SK-N-SH (cell line): Measurements from ENCODE around the gene SLC25A38. TPM values are rescaled to one million over a fixed set of nuclear protein-coding genes. Genes with fewer than 3 reads are reported as not detected.

ENCODE experiments used
- CTCF ChIA-PET: fragments of 300-600, 350-600 bp; formaldehyde crosslinking; extraction: SDS; loops from one replicate; lab custom pipeline; 2021; lab: Yijun Ruan, JAX
- POLR2A ChIA-PET: fragments of 350-600 bp; sonication (Branson Sonifier 250); formaldehyde crosslinking; extraction: SDS; loops from one replicate; lab custom pipeline; 2020; ENCODE audit warnings: antibody characterized with exemption, inconsistent platforms; lab: Yijun Ruan, JAX
- DNase-seq: peaks from one replicate; pipeline ENCODE4 v3.0.0; 2012
- H2AFZ ChIP-seq: fragments of 200-600 bp; sonication (generic); 2 replicates; pipeline ENCODE4 v1.8.1; 2016; ENCODE audit warnings: antibody characterized with exemption, mild to moderate bottlenecking, low read depth
- H3F3A ChIP-seq: fragments of 200-600 bp; sonication (generic); replicated peaks from 2 replicates; pipeline ENCODE3; 2016; ENCODE audit warnings: antibody characterized with exemption, mild to moderate bottlenecking; ENCODE audit not compliant: insufficient read depth
- H3K27ac ChIP-seq, 2 experiments: fragments of 200-500 bp in 1 of 2; fragments of 200-600 bp in 1 of 2; sonication (Bioruptor generic) in 1 of 2; sonication (generic), shearing (Covaris generic) in 1 of 2; 2 replicates each; pipeline versions ENCODE4 v1.5.1 to v1.6.1; 2014 to 2016; ENCODE audit warnings: low read depth in 2 of 2, inconsistent platforms in 1 of 2, low read length in 1 of 2, mild to moderate bottlenecking in 1 of 2, mixed read lengths in 1 of 2
- H3K27me3 ChIP-seq: fragments of 200-600 bp; sonication (generic), shearing (Covaris generic); 2 replicates; pipeline ENCODE4 v1.6.1; 2016; ENCODE audit warnings: mixed run types; ENCODE audit not compliant: insufficient read depth
- H3K36me3 ChIP-seq, 2 experiments: fragments of 200-500 bp in 1 of 2; fragments of 200-600 bp in 1 of 2; sonication (Bioruptor generic) in 1 of 2; sonication (generic) in 1 of 2; replicated peaks in 1 of 2; 2 replicates each; pipeline versions ENCODE3 to v1.5.1; 2014 to 2016; ENCODE audit warnings: low read length in 1 of 2, mild to moderate bottlenecking in 1 of 2; ENCODE audit not compliant: insufficient read depth in 2 of 2, control insufficient read depth in 1 of 2
- H3K4me1 ChIP-seq, 2 experiments: fragments of 200-500 bp in 1 of 2; fragments of 200-600 bp in 1 of 2; sonication (Bioruptor generic) in 1 of 2; sonication (generic), shearing (Covaris generic) in 1 of 2; 2 replicates each; pipeline versions ENCODE4 v1.5.1 to v1.6.1; 2014 to 2016; ENCODE audit warnings: low read depth in 1 of 2, low read length in 1 of 2, mixed run types in 1 of 2; ENCODE audit not compliant: insufficient read depth in 2 of 2, control insufficient read depth in 1 of 2
- H3K4me2 ChIP-seq: fragments of 200-600 bp; sonication (generic), shearing (Covaris generic); 2 replicates; pipeline ENCODE4 v1.6.1; 2017; ENCODE audit warnings: mixed run types
- H3K4me3 ChIP-seq, 2 experiments: fragments of 200-500 bp in 1 of 2; fragments of 200-600 bp in 1 of 2; sonication (Bioruptor generic) in 1 of 2; sonication (generic), shearing (Covaris generic) in 1 of 2; 2 replicates each; pipeline versions ENCODE4 v1.5.1 to v1.8.1; 2014 to 2016; ENCODE audit warnings: low read depth in 2 of 2, inconsistent platforms in 1 of 2, low read length in 1 of 2, mild to moderate bottlenecking in 1 of 2, mixed read lengths in 1 of 2, moderate library complexity in 1 of 2
- H3K79me2 ChIP-seq: fragments of 200-600 bp; sonication (generic); 2 replicates; pipeline ENCODE4 v1.8.1; 2017; ENCODE audit warnings: mild to moderate bottlenecking; ENCODE audit not compliant: insufficient read depth
- H3K9ac ChIP-seq: fragments of 200-600 bp; sonication (generic); 2 replicates; pipeline ENCODE4 v1.6.1; 2017; ENCODE audit warnings: mixed run types
- H3K9me2 ChIP-seq: fragments of 200-600 bp; sonication (generic); 2 replicates; pipeline ENCODE4 v1.6.1; 2017; ENCODE audit warnings: mixed run types
- H3K9me3 ChIP-seq: fragments of 200-600 bp; sonication (generic); 2 replicates; pipeline ENCODE4 v1.6.1; 2017; ENCODE audit warnings: mixed run types, mild to moderate bottlenecking, moderate library complexity
- H4K20me1 ChIP-seq: fragments of 200-600 bp; sonication (generic); 2 replicates; pipeline ENCODE4 v1.6.1; 2017; ENCODE audit warnings: mild to moderate bottlenecking, mixed run types; ENCODE audit not compliant: insufficient read depth
- CHD2 ChIP-seq: fragments of 150-350 bp; IDR thresholded peaks from 2 replicates; pipeline ENCODE4 v1.6.1; 2018; ENCODE audit warnings: low read length; ENCODE audit not compliant: partially characterized antibody
- CTCF ChIP-seq: fragments of 200-600 bp; sonication (generic); IDR thresholded peaks from 2 replicates; pipeline ENCODE4 v1.6.1; 2017; ENCODE audit warnings: antibody characterized with exemption, mild to moderate bottlenecking, moderate library complexity
- ELF1 ChIP-seq: IDR thresholded peaks from 2 replicates; pipeline ENCODE4 v1.4.0; 2012
- EZH2phosphoT487 ChIP-seq: fragments of 200-600 bp; sonication (generic); IDR thresholded peaks from 2 replicates; pipeline ENCODE4 v1.6.1; 2017; ENCODE audit warnings: low read depth, mixed run types, mild to moderate bottlenecking, antibody characterized with exemption, moderate library complexity, borderline replicate concordance
- FOSL2 ChIP-seq: IDR thresholded peaks from 2 replicates; pipeline ENCODE4 v1.4.0; 2012; ENCODE audit warnings: low read depth, mild to moderate bottlenecking, moderate library complexity, borderline replicate concordance
- FOXJ3 ChIP-seq: sonication (generic); formaldehyde crosslinking; IDR thresholded peaks from 2 replicates; pipeline ENCODE4 v1.5.1; 2020; ENCODE audit warnings: mild to moderate bottlenecking, missing genetic modification reagents
- FOXM1 ChIP-seq: IDR thresholded peaks from 2 replicates; pipeline ENCODE4 v1.4.0; 2012; ENCODE audit warnings: low read depth, mild to moderate bottlenecking
- GABPA ChIP-seq: IDR thresholded peaks from 2 replicates; pipeline ENCODE4 v1.4.0; 2012; ENCODE audit warnings: low read depth, mild to moderate bottlenecking
- IRF3 ChIP-seq: fragments of 150-350 bp; IDR thresholded peaks from 2 replicates; pipeline ENCODE4 v1.6.1; 2016; ENCODE audit warnings: mild to moderate bottlenecking, low read depth, low read length
- JUND ChIP-seq: IDR thresholded peaks from 2 replicates; pipeline ENCODE4 v1.4.0; 2012
- MAX ChIP-seq: IDR thresholded peaks from 2 replicates; pipeline ENCODE4 v1.4.0; 2012; ENCODE audit warnings: low read depth
- MXI1 ChIP-seq: IDR thresholded peaks from 2 replicates; pipeline ENCODE4 v1.6.1; 2012; ENCODE audit warnings: mild to moderate bottlenecking, low read depth, low read length, improper control_type of control experiment
- PBX3 ChIP-seq: IDR thresholded peaks from 2 replicates; pipeline ENCODE4; 2012
- POLR2AphosphoS5 ChIP-seq: IDR thresholded peaks from 2 replicates; pipeline ENCODE4 v1.6.1; 2012; ENCODE audit warnings: low read depth, low read length
- RCOR1 ChIP-seq: fragments of 150-350 bp; IDR thresholded peaks from 2 replicates; pipeline ENCODE4 v1.6.1; 2017; ENCODE audit warnings: antibody characterized with exemption, low read length
- REST ChIP-seq: IDR thresholded peaks from 2 replicates; pipeline ENCODE4 v1.6.1; 2012; ENCODE audit warnings: mild to moderate bottlenecking, low read depth, low read length, moderate library complexity
- SIN3A ChIP-seq: IDR thresholded peaks from 2 replicates; pipeline ENCODE4 v1.6.1; 2012; ENCODE audit warnings: low read depth, mild to moderate bottlenecking, low read length, moderate library complexity, borderline replicate concordance
- TCF12 ChIP-seq: IDR thresholded peaks from 2 replicates; pipeline ENCODE4 v1.4.0; 2012
- TEAD4 ChIP-seq: IDR thresholded peaks from 2 replicates; pipeline ENCODE4 v1.4.0; 2012; ENCODE audit warnings: mild to moderate bottlenecking, borderline replicate concordance; ENCODE audit not compliant: insufficient read depth
- USF1 ChIP-seq: IDR thresholded peaks from 2 replicates; pipeline ENCODE4 v1.4.0; 2012; ENCODE audit warnings: low read depth, borderline replicate concordance
- YY1 ChIP-seq: IDR thresholded peaks from 2 replicates; pipeline ENCODE4 v1.4.0; 2012; ENCODE audit warnings: low read depth, mild to moderate bottlenecking
- WGBS: methylation state at CpG from one replicate; pipeline ENCODE4 v1.1.6; 2017; ENCODE audit warnings: low lambda C conversion rate; 5-methylcytosine and 5-hydroxymethylcytosine counted together
- polyA plus RNA-seq, 3 experiments: library from polyadenylated mRNA; depleted of rRNA; stranded (reverse); fragments of >200 nt; gene quantifications; 2 replicates each; pipeline ENCODE4 v1.2.3, GENCODE V29; 2012

The SLC25A38 gene, protein sequence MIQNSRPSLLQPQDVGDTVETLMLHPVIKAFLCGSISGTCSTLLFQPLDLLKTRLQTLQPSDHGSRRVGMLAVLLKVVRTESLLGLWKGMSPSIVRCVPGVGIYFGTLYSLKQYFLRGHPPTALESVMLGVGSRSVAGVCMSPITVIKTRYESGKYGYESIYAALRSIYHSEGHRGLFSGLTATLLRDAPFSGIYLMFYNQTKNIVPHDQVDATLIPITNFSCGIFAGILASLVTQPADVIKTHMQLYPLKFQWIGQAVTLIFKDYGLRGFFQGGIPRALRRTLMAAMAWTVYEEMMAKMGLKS
- polyA plus RNA-seq (2012; rRNA removed): 34.9 and 45.0 TPM in 2 replicates
- polyA plus RNA-seq (2012; cell fraction: cytosol; rRNA removed): 35.2 and 36.9 TPM in 2 replicates
- 50.1 and 57.6 TPM in 2 replicates for polyA plus RNA-seq (2012; cell fraction: nucleus; rRNA removed)

DNA sequence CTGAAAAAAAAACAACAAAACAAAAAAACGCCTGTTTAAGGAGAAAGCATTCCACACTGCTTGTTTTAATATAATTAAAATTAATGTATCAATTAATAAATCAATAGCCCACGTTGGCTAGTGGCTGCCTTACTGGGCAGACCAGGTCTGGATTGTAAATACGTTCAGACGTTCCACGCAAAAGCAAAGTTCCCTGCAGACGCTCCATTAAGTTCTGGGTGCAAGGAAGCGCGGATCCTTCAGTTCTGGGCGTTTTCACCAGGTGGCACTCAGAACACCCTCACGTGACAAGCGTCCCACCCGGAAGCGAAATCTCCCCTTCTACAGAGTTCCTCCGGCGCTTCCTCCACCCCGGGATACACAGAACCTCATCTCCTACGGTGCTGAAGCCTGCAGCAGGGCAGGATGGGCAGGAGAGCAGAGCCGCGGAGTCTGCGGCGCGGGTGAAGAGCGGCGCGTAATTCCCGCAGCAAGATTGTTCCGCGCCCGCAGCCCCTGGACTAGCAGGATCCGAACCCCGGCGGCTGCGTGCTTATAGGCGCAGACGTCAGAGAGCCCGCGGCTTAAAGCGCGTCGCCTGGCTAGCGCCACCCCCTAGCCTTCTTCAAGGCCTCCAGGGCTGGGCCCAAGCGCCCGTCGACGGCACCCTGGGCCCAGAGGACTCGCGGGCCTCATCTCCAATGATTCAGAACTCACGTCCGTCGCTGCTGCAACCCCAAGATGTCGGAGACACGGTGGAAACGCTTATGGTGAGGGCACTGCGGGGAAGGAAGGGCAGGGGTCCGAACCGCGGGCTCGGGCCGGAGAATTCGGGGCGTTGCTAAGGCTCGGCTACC, at the start of gene SLC25A38:
Gene SLC25A38, plus strand, starts transcription at position 326 of the 836 bp plus-strand sequence. Its CDS starts 355 bp downstream, at position 681.
- Histone ChIP-seq H2AFZ (peak within 1 kb of the TSS; percentile 97), H4K20me1 (peaks cover 37% of the 10 kb centered on the region), H3K9me2 (no peaks in the 10 kb centered on the region), H3K36me3 (peaks cover 0 to 3% of the 10 kb centered on the region in 2 experiments), H3K27ac (peak within 1 kb of the TSS; percentile 87 to 93), H3K9me3 (no peaks in the 10 kb centered on the region), H3F3A (peaks cover 15% of the 10 kb centered on the region), H3K4me3 (peak within 1 kb of the TSS; percentile 86 to 98), H3K9ac (peak within 1 kb of the TSS; percentile 95), H3K27me3 (no peaks in the 10 kb centered on the region), H3K4me1 (peaks cover 5 to 8% of the 10 kb centered on the region in 2 experiments; a peak in 1 of 4 replicates), H3K79me2 (peaks cover 44% of the 10 kb centered on the region), H3K4me2 (peak within 1 kb of the TSS; percentile 97)
- under 1% methylated on average over 15 of the region's 62 CpGs for WGBS
- DNase-seq: peak; percentile 86
- POLR2A ChIA-PET: interaction anchor here (1.2 kb wide), 1 partner anchor 24 kb away, joined by 4 read pairs; no protein-coding TSS in a partner anchor
- CTCF ChIA-PET: no interaction called here
- TF ChIP-seq MXI1 (peak; percentile 61; the same call in 1 of the 2 replicates), PBX3 (0 out of 2 replicates have a peak, but pooled peaks have one; percentile 14), FOXM1 (no peak), GABPA (peak; percentile 90), POLR2AphosphoS5 (peak; percentile 69), TEAD4 (no peak), RCOR1 (peak; percentile 27; the same call in 1 of the 2 replicates), FOSL2 (no peak), FOXJ3 (no peak), REST (peak; percentile 38; the same call in 1 of the 2 replicates), CTCF (peak; percentile 34; the same call in 1 of the 2 replicates), YY1 (no peak), MAX (peak; percentile 80), IRF3 (no peak), JUND (no peak), USF1 (peak; percentile 97), SIN3A (peak; percentile 74; the same call in 1 of the 2 replicates), TCF12 (peak; percentile 38; the same call in 1 of the 2 replicates), EZH2phosphoT487 (no peak), ELF1 (peak; percentile 85), CHD2 (peak; percentile 49)
